NCI-H524 (cell line): ENCODE results near the gene CDH20.
A peak's percentile ranks its signal among the peaks of the same experiment; 100 is the strongest.

Experiments used
- DNase-seq, 2 experiments: peaks; one replicate each; lab custom pipeline; 2025; lab: John Stamatoyannopoulos, UW

Gene CDH20

GRCh38 chr18:61575419-61575818 is 242.2 kb downstream of the CDH20 start:
- DNase-seq, result no peak

GRCh38 chr18:61578846-61579245 is 245.6 kb downstream of the CDH20 start:
- no peak for DNase-seq

DNA sequence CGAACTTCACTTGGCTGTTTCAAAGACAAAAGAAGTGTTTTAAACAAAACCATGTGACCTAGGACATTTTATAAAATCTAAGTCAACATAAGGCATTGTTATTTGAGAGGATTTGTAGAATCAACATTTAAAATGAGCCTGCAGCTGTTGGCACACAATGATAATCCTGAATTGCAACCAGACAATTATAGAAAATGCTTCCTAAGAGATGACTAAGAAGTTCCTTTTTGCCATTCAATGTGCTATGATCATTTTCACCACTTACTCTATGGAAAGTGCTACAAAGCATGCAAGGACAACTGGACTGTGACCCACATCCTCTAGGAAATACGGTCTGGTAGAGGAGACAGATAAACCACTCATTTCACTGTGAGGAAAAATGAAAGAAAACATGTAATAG is 246.4 kb downstream of the CDH20 start:
- no peak for DNase-seq

GRCh38 chr18:61580046-61580445 is 246.8 kb downstream of the CDH20 start:
- no peak for DNase-seq

GRCh38 chr18:61581578-61582201 is 248.5 kb downstream of the CDH20 start:
- DNase-seq, result peak; percentile 46 to 66

GRCh38 chr18:61582202-61582710 is 249.0 kb downstream of the CDH20 start:
- no peak for DNase-seq

DNA sequence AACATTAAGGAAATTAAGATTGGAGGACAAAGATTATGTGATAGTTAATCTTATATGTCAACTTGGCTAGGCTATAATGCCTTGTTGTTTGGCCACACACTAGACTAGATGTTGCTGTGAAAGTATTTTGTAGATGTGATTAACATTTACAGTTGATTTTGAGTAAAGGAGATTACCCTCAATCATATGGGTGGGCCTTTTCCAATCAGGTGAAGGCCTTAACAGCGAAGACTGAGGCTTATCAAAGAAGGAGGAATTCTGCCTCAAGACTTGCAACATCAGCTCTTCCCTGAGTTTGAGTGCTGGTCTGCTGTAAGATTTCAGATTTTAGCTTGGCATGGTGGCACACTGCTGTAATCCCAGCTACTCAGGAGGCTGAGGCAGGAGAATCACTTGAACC is 250.3 kb downstream of the CDH20 start:
- DNase-seq, result no peak

- no peak for DNase-seq
Observed at GRCh38 chr18:61587865-61588264, 254.6 kb downstream of the CDH20 start.

- DNase-seq, result no peak
Observed at GRCh38 chr18:61589053-61589723, 256.0 kb downstream of the CDH20 start.

GRCh38 chr18:61589724-61590065 is 256.5 kb downstream of the CDH20 start:
- DNase-seq, result no peak

DNA sequence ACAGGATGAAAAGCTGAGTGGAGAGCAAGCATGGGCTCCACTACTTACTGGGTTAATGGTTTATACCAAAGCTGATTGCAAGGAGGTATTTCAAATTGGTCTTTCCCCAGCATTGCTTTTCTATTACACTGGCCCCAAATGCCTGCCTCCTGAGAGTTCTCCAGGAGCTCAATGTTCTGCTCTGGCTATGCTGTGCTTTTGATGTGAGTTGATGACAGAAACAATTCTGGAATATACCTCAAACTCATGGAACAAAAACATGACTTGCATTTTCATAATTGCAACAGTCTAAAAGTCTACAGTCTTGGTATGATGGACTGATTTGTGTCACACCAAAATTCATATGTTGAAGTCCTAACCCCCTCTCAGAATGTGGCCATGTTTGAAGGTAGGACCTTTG is 258.0 kb downstream of the CDH20 start:
- no peak for DNase-seq

DNA sequence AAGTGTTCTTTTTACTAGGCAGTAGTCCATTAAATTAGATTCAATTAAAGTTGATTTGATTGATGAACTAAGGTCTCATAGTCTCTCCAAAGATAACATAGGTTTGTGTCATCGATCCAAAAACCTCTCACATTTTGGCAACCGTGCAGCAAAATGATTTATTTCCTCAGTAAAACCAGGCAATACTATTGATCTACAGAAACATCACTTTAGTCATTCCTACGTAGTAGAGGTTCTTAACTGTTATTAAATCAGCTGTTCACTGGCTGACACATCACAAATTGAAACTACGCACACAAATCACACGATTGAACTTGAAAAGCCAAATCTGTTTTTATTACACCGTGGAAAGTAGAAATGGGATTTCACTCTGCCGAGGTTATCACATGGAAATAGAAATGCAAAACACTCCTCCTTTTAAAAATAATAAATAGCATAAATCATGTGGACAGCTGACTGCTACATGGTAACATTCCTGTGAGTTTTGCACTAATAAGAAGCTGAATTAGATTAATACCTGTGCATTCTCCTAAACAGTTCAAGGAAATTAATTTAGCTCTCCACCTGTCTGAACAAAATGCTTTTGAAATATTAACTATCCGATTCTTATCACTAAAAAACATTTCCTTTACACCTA is 262.5 kb downstream of the CDH20 start:
- DNase-seq, result no peak

DNA sequence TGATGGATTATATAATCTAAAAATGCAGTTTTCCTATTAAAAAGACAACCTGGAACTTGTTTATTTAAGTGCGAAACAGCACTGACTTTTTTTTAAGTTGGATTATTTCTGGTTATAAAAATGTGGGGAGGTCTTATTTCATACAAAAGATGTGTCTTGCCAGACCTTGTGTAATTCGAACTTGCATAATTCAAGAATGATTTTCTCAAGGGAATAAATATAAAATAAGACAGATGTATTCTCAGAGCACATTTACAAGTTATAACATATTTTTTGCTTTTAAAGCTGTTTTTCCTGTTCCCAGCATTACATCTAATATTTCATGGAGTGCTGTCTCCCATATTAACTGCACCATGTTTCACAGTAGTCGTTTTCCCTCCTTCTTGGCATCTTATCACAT is 263.1 kb downstream of the CDH20 start:
- DNase-seq, result no peak

DNA sequence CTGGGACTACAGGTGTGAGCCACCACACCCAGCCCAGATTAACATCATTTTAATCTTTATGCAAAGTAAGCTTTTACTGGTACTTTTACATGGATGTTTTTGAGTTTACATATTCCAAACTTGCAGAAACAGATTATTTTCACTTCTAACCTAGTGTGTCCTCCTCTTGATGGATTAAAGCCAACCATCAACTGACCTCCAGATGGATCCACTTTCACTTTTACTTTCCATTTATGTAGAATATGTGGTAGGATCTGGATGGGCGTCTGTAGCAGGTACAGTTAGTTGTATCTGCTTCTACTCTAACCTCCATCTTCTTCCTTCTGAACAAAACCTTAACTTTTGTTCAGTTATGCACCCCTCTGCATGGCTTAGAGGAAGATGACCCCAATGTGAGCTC is 264.1 kb downstream of the CDH20 start:
- no peak for DNase-seq

GRCh38 chr18:61600422-61600821 is 267.2 kb downstream of the CDH20 start:
- DNase-seq, result no peak

DNA sequence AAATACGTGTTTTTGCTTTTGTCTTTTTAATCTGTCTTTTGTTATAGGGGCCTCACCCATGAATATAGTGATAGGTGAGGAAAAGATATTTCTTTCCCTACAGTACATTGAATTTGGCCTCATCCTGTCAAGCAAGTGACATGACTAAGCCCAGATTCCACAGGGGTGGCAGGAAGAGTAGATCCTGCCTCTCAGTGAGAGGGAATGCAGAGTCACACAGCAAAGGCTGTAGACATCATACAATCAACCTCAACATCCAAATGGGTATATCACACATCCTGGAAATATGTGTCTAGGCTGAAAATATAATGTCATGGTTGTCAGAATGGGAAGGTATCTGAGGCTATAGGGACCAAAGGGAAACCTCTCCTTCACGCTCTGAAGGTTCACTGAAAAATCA is 269.6 kb downstream of the CDH20 start:
- no peak for DNase-seq
